Measurements from ENCODE around the gene KRTAP5-3.
"Not testable (repeated sequence)": the region's sequence is repeated elsewhere in the genome, so short reads cannot be mapped to it uniquely, and the experiment has no call there.

DNA sequence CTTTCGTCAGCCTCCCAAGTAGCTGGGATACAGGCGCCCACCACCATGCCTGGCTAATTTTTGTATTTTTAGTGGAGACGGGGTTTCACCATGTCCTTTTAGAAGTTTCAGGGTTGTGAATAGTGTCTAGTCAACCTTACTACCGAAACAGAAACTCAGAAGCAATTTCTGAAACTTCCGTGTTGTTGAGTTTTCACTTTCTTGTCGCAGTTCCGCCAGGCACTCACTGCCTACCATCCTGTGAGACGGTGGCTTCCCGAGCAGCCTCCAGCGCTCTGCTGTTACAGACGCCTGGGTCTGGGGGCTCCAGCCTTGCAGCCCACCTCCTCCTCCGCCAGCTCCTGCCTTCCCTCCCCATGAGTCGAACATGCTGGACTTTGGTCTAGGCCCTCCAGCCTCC lies 2.3 kb downstream of the KRTAP5-3 start:
- TF ChIP-seq, protein P1, sequence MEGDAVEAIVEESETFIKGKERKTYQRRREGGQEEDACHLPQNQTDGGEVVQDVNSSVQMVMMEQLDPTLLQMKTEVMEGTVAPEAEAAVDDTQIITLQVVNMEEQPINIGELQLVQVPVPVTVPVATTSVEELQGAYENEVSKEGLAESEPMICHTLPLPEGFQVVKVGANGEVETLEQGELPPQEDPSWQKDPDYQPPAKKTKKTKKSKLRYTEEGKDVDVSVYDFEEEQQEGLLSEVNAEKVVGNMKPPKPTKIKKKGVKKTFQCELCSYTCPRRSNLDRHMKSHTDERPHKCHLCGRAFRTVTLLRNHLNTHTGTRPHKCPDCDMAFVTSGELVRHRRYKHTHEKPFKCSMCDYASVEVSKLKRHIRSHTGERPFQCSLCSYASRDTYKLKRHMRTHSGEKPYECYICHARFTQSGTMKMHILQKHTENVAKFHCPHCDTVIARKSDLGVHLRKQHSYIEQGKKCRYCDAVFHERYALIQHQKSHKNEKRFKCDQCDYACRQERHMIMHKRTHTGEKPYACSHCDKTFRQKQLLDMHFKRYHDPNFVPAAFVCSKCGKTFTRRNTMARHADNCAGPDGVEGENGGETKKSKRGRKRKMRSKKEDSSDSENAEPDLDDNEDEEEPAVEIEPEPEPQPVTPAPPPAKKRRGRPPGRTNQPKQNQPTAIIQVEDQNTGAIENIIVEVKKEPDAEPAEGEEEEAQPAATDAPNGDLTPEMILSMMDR (tag by site-specific recombination; IDR thresholded peaks at IDR 0.05), result not testable (repeated sequence)
- TF ChIP-seq, protein P2, sequence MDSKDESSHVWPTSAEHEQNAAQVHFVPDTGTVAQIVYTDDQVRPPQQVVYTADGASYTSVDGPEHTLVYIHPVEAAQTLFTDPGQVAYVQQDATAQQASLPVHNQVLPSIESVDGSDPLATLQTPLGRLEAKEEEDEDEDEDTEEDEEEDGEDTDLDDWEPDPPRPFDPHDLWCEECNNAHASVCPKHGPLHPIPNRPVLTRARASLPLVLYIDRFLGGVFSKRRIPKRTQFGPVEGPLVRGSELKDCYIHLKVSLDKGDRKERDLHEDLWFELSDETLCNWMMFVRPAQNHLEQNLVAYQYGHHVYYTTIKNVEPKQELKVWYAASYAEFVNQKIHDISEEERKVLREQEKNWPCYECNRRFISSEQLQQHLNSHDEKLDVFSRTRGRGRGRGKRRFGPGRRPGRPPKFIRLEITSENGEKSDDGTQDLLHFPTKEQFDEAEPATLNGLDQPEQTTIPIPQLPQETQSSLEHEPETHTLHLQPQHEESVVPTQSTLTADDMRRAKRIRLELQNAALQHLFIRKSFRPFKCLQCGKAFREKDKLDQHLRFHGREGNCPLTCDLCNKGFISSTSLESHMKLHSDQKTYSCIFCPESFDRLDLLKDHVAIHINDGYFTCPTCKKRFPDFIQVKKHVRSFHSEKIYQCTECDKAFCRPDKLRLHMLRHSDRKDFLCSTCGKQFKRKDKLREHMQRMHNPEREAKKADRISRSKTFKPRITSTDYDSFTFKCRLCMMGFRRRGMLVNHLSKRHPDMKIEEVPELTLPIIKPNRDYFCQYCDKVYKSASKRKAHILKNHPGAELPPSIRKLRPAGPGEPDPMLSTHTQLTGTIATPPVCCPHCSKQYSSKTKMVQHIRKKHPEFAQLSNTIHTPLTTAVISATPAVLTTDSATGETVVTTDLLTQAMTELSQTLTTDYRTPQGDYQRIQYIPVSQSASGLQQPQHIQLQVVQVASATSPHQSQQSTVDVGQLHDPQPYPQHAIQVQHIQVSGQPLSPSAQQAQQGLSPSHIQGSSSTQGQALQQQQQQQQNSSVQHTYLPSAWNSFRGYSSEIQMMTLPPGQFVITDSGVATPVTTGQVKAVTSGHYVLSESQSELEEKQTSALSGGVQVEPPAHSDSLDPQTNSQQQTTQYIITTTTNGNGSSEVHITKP (tag by site-specific recombination; IDR thresholded peaks at IDR 0.05), result not testable (repeated sequence)
- TF ChIP-seq ZNF174 (tag by site-specific recombination; IDR thresholded peaks at IDR 0.05); ZSCAN30 (tag by site-specific recombination; IDR thresholded peaks at IDR 0.05); ZNF76 (tag by site-specific recombination; IDR thresholded peaks at IDR 0.05; ENCODE audit: borderline replicate concordance, low read depth); ZNF175 (tag by site-specific recombination; IDR thresholded peaks at IDR 0.05): not testable (repeated sequence)
- TF ChIP-seq, protein P3, sequence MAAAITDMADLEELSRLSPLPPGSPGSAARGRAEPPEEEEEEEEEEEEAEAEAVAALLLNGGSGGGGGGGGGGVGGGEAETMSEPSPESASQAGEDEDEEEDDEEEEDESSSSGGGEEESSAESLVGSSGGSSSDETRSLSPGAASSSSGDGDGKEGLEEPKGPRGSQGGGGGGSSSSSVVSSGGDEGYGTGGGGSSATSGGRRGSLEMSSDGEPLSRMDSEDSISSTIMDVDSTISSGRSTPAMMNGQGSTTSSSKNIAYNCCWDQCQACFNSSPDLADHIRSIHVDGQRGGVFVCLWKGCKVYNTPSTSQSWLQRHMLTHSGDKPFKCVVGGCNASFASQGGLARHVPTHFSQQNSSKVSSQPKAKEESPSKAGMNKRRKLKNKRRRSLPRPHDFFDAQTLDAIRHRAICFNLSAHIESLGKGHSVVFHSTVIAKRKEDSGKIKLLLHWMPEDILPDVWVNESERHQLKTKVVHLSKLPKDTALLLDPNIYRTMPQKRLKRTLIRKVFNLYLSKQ (tag by site-specific recombination; IDR thresholded peaks at IDR 0.05; ENCODE audit: borderline replicate concordance), result not testable (repeated sequence)

Measured in HEK293 (cell line).